NK-92 treated with Interleukin-12 subunit alpha and Interleukin-12 subunit beta, amount 100 ng/mL, for 24 hours (cell line): ENCODE measurements around the gene AGBL1.

Experiments
- DNase-seq: peaks from one replicate; lab custom pipeline; 2025; lab: John Stamatoyannopoulos, UW

The AGBL1 gene

DNA sequence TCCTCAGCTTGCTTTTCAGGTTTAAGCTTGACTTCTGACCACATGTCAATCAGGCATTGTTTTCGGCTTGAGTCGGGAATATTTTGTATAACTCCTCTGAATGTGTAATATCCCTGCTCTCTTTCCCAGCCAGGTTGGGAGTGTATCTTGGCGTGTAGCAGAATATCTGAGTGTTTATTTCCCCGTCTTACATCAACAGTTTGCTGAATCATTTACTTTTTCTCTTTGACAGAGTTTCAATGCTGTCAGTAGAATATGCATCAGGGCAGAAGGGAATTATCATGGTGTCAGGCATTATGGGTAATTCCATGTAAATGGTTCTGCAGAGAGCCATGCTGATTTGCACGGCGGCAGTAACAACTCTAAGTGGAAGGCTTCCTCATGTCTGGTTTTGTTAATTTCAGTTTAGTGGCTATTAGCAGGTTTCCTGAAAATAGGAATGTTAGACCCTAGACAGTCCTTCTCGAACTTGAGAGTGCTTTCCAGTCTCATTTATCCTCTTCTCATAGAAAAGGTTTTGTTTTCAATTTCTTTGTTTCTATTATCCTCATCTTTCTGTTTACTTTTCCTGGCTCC is 566.3 kb downstream of the AGBL1 start:
- DNase-seq = no peak

GRCh38 chr15:86647810-86648440 is 568.3 kb downstream of the AGBL1 start:
- no peak for DNase-seq

- DNase-seq = no peak
Observed at GRCh38 chr15:86649277-86649676, 569.6 kb downstream of the AGBL1 start.

GRCh38 chr15:86650094-86650493 is 570.4 kb downstream of the AGBL1 start:
- DNase-seq = no peak

DNA sequence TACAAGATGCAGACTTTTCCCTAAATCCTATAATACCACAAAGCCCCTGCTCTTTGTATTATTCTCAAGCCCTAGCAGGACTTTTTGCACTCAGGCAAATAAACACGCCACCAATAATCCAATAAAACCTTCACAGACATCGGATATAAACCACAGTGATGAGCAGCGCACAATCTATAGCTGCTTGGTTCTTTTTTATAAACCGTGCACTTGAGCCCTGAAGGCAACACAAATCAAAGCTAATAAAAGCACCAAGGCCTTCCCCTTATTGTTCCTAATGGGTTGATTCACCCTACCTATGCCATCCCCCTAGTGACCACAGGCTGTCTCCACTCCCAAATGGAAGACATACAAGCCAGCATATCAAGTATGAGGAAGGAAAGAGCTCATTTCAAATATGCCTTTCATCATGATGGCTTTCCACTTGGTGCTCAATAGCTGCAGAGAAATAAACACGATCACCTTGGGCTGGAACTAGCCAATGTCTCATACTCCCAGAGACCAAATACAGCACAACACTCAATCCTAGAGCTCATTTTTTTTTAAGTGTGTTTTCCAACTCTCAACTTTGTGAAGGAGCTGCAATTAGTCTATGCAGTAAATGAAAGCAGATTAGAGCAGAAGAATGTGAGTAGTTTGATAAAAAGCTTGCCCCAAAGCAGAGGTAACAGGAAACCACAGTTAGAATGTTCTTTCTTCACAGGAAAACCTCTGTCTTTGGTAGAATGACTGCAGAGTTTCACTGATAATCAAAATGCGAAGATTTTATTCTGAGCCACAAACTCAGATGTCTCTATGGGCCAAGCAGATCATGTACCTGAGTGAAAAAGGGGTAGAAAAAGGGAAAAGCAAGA is 573.9 kb downstream of the AGBL1 start:
- no peak for DNase-seq

- DNase-seq = no peak
Observed at GRCh38 chr15:86654501-86654900, 574.8 kb downstream of the AGBL1 start.

GRCh38 chr15:86657305-86657704 is 577.6 kb downstream of the AGBL1 start:
- DNase-seq = no peak

DNA sequence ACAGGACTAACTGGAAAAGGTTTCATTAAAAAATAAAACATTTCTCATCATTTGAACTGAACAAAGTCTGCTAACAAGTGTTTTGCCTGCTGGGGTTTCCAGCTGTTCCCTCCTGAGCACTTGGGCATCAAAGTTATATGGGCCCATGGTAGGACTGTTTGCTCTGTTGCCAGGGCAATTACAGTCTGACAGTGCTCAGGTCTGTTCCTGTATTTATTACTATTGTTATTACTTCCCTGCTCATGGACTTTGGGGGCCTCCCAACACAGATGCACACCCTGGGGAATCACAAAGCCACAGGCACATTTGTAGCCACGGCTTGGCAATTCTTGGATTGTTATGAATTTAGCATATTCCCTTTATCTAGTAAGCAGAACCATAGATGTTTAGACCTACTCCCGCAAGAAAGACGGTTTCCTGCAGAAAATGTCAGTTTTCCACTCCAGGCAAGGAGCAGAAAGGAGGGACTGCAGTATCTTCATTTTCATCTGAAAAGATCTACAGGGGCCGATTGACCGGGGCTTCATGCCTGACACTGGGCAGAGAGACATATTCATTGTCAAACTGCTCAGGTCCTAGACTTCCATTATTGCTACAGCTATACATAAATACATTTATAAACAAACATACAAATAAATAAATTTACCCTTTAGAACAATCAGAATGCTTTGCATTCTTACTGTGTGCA is 580.2 kb downstream of the AGBL1 start:
- no peak for DNase-seq

DNA sequence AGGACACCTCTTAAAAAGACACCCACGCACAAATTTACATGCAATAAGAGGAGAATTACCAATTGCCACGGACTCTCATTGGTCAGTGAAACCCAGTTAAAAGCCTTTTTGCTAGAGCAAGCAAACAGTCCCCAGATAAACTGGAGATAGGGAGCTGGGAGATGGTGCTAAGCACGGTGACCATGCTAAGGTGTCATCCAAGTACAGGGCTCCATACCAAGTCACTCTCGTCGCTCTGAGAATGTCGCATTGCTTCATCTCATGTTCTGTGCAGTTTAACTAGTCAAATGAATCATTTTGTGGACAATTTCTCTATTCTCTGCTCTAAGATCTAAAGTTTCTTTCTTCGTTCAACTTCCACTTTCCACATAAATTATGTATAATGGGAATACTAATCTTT is 581.9 kb downstream of the AGBL1 start:
- DNase-seq = no peak

DNA sequence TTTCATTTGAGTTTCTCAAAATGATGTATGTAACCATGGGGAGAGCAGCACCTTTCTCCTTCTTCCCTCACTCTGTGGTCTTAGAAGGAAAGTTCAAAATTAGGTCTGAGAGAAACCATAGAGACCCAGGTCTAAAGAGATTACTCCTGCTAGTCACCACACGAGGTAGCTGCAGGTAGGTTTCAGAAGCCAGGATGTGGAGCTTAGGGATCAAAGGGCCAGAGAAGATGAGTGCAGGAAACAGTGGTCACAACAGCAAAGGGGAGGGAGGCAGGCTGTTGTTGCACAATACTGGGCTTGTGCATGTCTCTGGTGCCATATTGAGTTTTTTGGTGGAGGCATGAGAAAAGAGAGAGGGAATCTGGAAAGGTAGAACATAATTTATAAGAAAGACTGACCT is 583.6 kb downstream of the AGBL1 start:
- DNase-seq = no peak

GRCh38 chr15:86663979-86664378 is 584.3 kb downstream of the AGBL1 start:
- DNase-seq = no peak

- no peak for DNase-seq
Observed at GRCh38 chr15:86664581-86664980, 584.9 kb downstream of the AGBL1 start.

GRCh38 chr15:86676002-86676401 is 596.3 kb downstream of the AGBL1 start:
- no peak for DNase-seq

GRCh38 chr15:86677278-86677677 is 597.6 kb downstream of the AGBL1 start:
- no peak for DNase-seq

DNA sequence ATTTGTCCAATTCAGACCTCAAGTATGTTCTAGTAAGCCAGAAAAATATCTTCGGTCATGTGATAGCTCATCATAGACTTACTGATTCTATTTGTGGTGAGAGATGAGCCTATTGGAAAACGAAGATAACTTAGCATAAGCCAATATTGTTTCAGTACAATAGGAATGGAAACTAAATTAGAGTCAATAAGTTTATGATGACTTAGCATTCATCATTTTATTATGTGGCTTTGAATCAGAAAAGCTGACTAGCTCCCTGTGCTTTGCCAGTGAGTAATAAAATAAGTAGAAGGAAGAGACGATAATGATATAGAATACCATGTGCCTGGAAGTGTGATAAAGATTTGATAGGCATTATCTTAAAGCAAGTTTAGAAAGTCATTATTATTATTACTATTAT is 605.6 kb downstream of the AGBL1 start:
- DNase-seq = no peak

GRCh38 chr15:86689006-86689405 is 609.3 kb downstream of the AGBL1 start:
- DNase-seq = no peak

DNA sequence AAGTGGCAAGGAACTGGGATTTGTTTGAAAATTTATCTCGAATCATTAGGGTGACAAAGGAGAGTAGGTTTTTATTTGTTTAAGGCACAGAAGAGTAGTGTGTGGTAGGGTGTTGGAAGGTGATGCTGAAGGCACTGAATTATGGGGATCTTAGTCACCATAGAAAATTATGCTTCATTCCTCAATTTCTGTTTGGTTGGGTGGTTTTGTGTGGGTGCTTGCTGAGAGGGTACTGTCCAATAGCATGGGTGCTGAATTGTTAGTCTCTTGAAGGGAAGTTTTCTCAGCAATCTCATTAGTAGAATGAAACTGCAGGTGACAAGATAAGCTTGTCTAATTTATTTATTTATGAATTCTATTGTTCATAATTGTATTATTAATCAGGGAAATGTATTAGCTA is 610.9 kb downstream of the AGBL1 start:
- no peak for DNase-seq

- DNase-seq = no peak
Observed at GRCh38 chr15:86691091-86691663, 611.5 kb downstream of the AGBL1 start.

DNA sequence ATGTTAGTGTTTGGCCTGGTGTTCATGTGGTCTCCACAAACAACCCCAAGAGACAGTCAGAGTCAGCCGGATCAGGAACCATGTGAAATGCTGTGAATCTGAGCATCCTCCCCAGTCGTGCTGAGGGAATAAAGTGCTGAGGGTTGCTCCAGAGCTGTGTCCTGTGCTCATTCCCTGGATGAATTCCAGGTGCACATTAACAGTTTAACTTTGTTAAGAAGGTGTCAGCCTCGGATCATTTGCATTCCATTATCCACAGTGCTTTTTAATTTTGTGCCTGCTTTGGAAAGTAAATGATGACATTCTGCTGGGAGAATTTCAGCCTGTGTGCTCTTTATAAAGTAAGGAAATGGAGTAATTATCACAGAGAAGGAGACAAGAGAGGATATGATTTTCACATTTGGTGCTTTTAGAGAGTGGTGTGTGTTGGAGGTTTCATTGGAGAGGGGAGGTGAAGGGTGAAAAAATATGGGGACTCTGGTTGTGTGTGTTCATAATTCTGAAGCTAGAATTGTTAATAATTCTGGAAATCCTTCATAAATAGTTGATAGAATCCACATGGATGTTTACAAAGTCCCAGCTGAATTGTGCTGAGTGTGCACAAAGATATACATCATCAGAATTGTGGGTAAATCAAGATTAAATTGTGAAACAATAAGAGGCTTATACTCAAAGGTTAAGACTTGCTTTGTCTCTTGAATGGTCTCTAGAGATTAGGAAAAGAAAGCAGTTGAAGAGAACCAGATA is 621.4 kb downstream of the AGBL1 start:
- no peak for DNase-seq

DNA sequence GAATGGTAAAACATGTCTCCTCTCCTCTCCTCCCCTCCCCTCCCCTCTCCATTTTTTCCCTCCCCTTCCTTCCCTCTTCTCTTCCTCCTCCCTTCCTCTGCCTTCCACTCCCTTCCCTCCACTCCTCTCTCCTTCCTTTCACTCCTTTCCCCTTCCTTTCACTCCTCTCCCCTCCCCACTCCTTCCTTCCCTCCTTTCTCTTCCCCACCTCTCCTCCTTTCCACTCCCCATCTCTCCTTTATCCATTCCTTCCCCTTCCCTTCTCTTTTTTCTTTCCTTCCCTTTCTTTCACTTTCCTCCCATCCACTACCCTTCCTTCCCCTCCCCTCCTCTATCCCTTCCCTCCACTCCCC is 621.9 kb downstream of the AGBL1 start:
- DNase-seq = no peak

- no peak for DNase-seq
Observed at GRCh38 chr15:86706813-86707212, 627.1 kb downstream of the AGBL1 start.

DNA sequence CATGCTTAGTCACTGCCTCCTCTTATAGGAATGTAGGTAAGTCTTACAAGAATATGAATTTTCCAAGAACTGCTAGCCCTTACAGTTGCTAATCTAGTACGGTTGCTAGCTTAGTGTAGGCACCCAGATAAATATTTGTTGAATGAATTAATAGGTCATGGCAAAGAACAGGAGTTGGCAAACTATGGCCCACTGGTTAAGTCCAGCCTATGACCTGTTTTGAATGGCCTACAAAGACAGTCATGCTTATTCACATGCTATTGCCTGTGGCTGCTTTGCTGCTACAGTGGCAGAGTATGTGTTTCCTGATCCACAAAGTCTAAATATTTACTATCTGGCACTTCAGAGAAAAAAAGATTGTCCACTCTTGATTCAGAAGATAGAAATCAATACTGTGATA is 631.8 kb downstream of the AGBL1 start:
- DNase-seq = no peak
